Ovary (tissue), 10 donors: ENCODE measurements around the gene TMIE. TPM values are rescaled to one million over a fixed set of nuclear protein-coding genes. Genes with fewer than 3 reads are reported as not detected.

Experiments used
- DNase-seq, 5 donors: peaks; one replicate each; pipeline ENCODE4 v3.0.0-alpha.2; 2019 to 2020
- H3K27ac ChIP-seq, 2 donors: fragments of 200-600 bp; one replicate each; pipeline versions ENCODE4 v1.5.1 to v1.8.0; 2019 to 2022
- H3K27me3 ChIP-seq: fragments of 200-600 bp; one replicate; pipeline ENCODE4 v1.8.0; 2022
- H3K36me3 ChIP-seq: fragments of 200-600 bp; sonication (generic); one replicate; pipeline ENCODE4 v1.5.1; 2019
- H3K4me1 ChIP-seq: one replicate; pipeline ENCODE4 v1.8.1; 2013; ENCODE audit warnings: mild to moderate bottlenecking, moderate library complexity; ENCODE audit not compliant: insufficient read depth
- H3K4me3 ChIP-seq: fragments of 200-600 bp; sonication (generic); one replicate; pipeline ENCODE4 v1.5.1; 2017
- H3K9me3 ChIP-seq, 2 donors: fragments of 200-600 bp in 1 of 2; sonication (generic) in 1 of 2; one replicate each; pipeline versions ENCODE4 v1.5.1 to v1.8.1; 2013 to 2019; ENCODE audit warnings: mild to moderate bottlenecking in 1 of 2, moderate library complexity in 1 of 2
- CTCF ChIP-seq, 3 donors: fragments of 450-650 bp in 2 of 3; fragments of 200-600 bp in 1 of 3; IDR thresholded peaks; one replicate each; pipeline versions ENCODE4 v1.5.1 to v1.8.0; 2016 to 2022; ENCODE audit warnings: antibody characterized with exemption in 3 of 3, mild to moderate bottlenecking in 1 of 3
- EP300 ChIP-seq: sonication (generic); formaldehyde crosslinking; IDR thresholded peaks from one replicate; pipeline ENCODE4 v1.6.1; 2017; ENCODE audit warnings: antibody characterized with exemption
- POLR2A ChIP-seq: fragments of 450-650 bp; IDR thresholded peaks from one replicate; pipeline ENCODE4 v1.6.1; 2017; ENCODE audit warnings: antibody characterized with exemption, mild to moderate bottlenecking, moderate library complexity
- WGBS, 3 donors: extraction: QIAGEN DNeasy Blood & Tissue Kit in 1 of 3; methylation state at CpG; one replicate each; pipeline versions ENCODE4 v1.1.5 to v1.1.7; 2013 to 2017; 5-methylcytosine and 5-hydroxymethylcytosine counted together
- intact Hi-C, 4 donors: fragments of 100-400 bp; cut with DNase I; formaldehyde crosslinking; loops; one replicate each; pipeline versions ENCODE4 v1.11.0 to v1.15.1; 2022 to 2023
- long read RNA-seq, 3 donors: library from polyadenylated mRNA in 2 of 3; unstranded in 2 of 3; transcript quantifications; one replicate each; pipeline ENCODE4 v2.0.0 and lab custom pipeline, GENCODE V29; 2021 to 2026
- polyA plus RNA-seq, 2 donors: library from polyadenylated mRNA; stranded (reverse); fragments of 200-250 nt in 1 of 2; fragments of 350-450 nt in 1 of 2; fragmentation: Illumina TruSeq in 1 of 2; extraction: RNeasy Lipid Tissue Mini Kit (QIAGEN cat#74804) in 1 of 2; gene quantifications; one replicate each; pipeline ENCODE4 v1.2.3, GENCODE V29; 2013 to 2014
- total RNA-seq, 7 donors: library from RNA; depleted of rRNA in 2 of 7; stranded (reverse); fragments of >200 nt in 2 of 7; fragmentation: NEBNext Ultra II Directional in 3 of 7; extraction: Animal tissue kit (Norgen Biotek cat#: 25700) in 3 of 7; gene quantifications; one replicate each; pipeline versions ENCODE4 v1.1.0 to v1.2.4, GENCODE V29; 2016 to 2023
- donor health status: DM: no; HTN: no; CAD: no; lungs with moderate emphysema.
- donor health status: DM: no; HTN: no; CAD: no.
- donor health status: Bipolar disorder and iron deficiency.
- donor health status: DM: yes; HTN: yes; CAD: no.
- donor health status: DM: no; HTN: no; CAD: no.
- donor health status: DM: yes; HTN: yes; CAD: no.

Gene TMIE
- total RNA-seq (1 to 10 TPM in 3 of 7 donors, under 1 TPM in 3, not detected in 1; 0.50 to 2.4 (median 1.0) TPM), polyA plus RNA-seq (1 to 10 TPM in 1 of 2 donors, under 1 TPM in 1; 0.40 to 1.3 TPM)
- long read RNA-seq, donor 1, partial matches to known transcripts = 1 of 5 reads
- long read RNA-seq, donor 1, other reads (novel, unspliced or antisense) = 2 of 5 reads
- long read RNA-seq, donor 2, partial matches to known transcripts = 0 of 1 reads
- long read RNA-seq, donor 2, other reads (novel, unspliced or antisense) = 0 of 1 reads
- long read RNA-seq, donor 3, partial matches to known transcripts = 0 of 1 reads
- long read RNA-seq, donor 3, other reads (novel, unspliced or antisense) = 0 of 1 reads

- 3 to 11% (median 5%) methylated on average over 26 to 51 of the region's 51 CpGs for WGBS, 3 donors
- H3K9me3 ChIP-seq = no peaks in the 10 kb centered on the region
- intact Hi-C loops = loop anchor here in 3 of 4 donors (10.0 kb wide), 2 partner anchors 303 to 623 kb away; no protein-coding TSS in a partner anchor
- peak within 1 kb of the TSS in 1 of 2 donors; percentile 58 for H3K27ac ChIP-seq
- peak in 3 of 5 donors; percentile 43 to 54 (median 45) for DNase-seq
- H3K4me3 ChIP-seq = peak within 1 kb of the TSS; percentile 28
- TF ChIP-seq CTCF (IDR thresholded peaks at IDR 0.05) (no peak), POLR2A (no peak), EP300 (no peak)
- H3K4me1 ChIP-seq = peaks cover 13% of the 10 kb centered on the region
- no peaks in the 10 kb centered on the region for H3K27me3 ChIP-seq
- H3K36me3 ChIP-seq = no peaks in the 10 kb centered on the region
These were observed at the start of gene TMIE for GRCh38 chr3:46701181-46701939. Gene TMIE, plus strand, starts transcription at chr3:46701392. Its CDS starts 96 bp downstream, at chr3:46701488.

GRCh38 chr3:46655271-46655670 is 45.9 kb upstream of the TMIE start:
- intact Hi-C loops = no loop called here
- 69 to 73% (median 70%) methylated on average over 6 of the region's 6 CpGs for WGBS, 3 donors
- Histone ChIP-seq H3K36me3 (no peaks in the 10 kb centered on the region), H3K4me3 (no peak overlapping the region), H3K9me3 (no peaks in the 10 kb centered on the region), H3K4me1 (no peaks in the 10 kb centered on the region), H3K27me3 (no peaks in the 10 kb centered on the region), H3K27ac (no peak overlapping the region)
- no peak for TF ChIP-seq POLR2A
- no peak for TF ChIP-seq CTCF (IDR thresholded peaks at IDR 0.05)
- TF ChIP-seq EP300 = no peak
- no peak for DNase-seq

GRCh38 chr3:46656778-46657556 is 44.2 kb upstream of the TMIE start:
- Histone ChIP-seq H3K9me3 (no peaks in the 10 kb centered on the region), H3K36me3 (no peaks in the 10 kb centered on the region), H3K4me3 (no peak overlapping the region), H3K4me1 (no peaks in the 10 kb centered on the region), H3K27me3 (no peaks in the 10 kb centered on the region), H3K27ac (no peak overlapping the region)
- no peak for DNase-seq
- WGBS, 3 donors = 88 to 94% (median 89%) methylated on average over 9 of the region's 9 CpGs
- TF ChIP-seq EP300 = no peak
- no peak for TF ChIP-seq POLR2A
- TF ChIP-seq CTCF (IDR thresholded peaks at IDR 0.05) = no peak
- intact Hi-C loops = no loop called here

GRCh38 chr3:46659285-46659684 is 41.9 kb upstream of the TMIE start:
- Histone ChIP-seq H3K27ac (no peak overlapping the region), H3K4me1 (peaks cover 7% of the 10 kb centered on the region), H3K36me3 (no peaks in the 10 kb centered on the region), H3K4me3 (no peak overlapping the region), H3K9me3 (no peaks in the 10 kb centered on the region), H3K27me3 (no peaks in the 10 kb centered on the region)
- 86 to 93% (median 86%) methylated on average over 8 of the region's 8 CpGs for WGBS, 3 donors
- DNase-seq = no peak
- intact Hi-C loops = no loop called here
- TF ChIP-seq POLR2A (no peak), CTCF (IDR thresholded peaks at IDR 0.05) (no peak), EP300 (no peak)
